Liver (tissue), 9 donors: ENCODE results near the gene MAP1A. TPM values are rescaled to one million over a fixed set of nuclear protein-coding genes. Genes with fewer than 3 reads are reported as not detected.

Experiments used
- DNase-seq: peaks from one replicate; pipeline ENCODE4 v3.0.0-alpha.2; 2017; ENCODE audit warnings: low spot score
- H3K27ac ChIP-seq, 2 donors: one replicate each; pipeline ENCODE4 v1.7.0; 2013; ENCODE audit warnings: inconsistent platforms in 2 of 2, low read length in 2 of 2, control low read depth in 1 of 2, low read depth in 1 of 2, mild to moderate bottlenecking in 1 of 2
- H3K27me3 ChIP-seq, 4 donors: one replicate each; pipeline versions ENCODE4 v1.6.1 to v1.7.0; 2013; ENCODE audit warnings: low read length in 3 of 4, inconsistent platforms in 1 of 4, mild to moderate bottlenecking in 1 of 4, moderate library complexity in 1 of 4; ENCODE audit not compliant: control insufficient read depth in 4 of 4, insufficient read depth in 4 of 4
- H3K36me3 ChIP-seq, 4 donors: one replicate each; pipeline versions ENCODE4 v1.6.1 to v1.7.0; 2013; ENCODE audit warnings: low read length in 3 of 4, mild to moderate bottlenecking in 3 of 4, low read depth in 1 of 4, moderate library complexity in 1 of 4; ENCODE audit not compliant: control insufficient read depth in 4 of 4, insufficient read depth in 3 of 4
- H3K4me1 ChIP-seq, 4 donors: one replicate each; pipeline versions ENCODE4 v1.6.1 to v1.7.0; 2013; ENCODE audit warnings: low read length in 3 of 4, mild to moderate bottlenecking in 3 of 4, moderate library complexity in 1 of 4; ENCODE audit not compliant: control insufficient read depth in 4 of 4, insufficient read depth in 4 of 4
- H3K4me3 ChIP-seq, 3 donors: one replicate each; pipeline versions ENCODE4 v1.6.1 to v1.7.0; 2013; ENCODE audit warnings: low read length in 3 of 3, control low read depth in 1 of 3, low read depth in 1 of 3, mild to moderate bottlenecking in 1 of 3
- H3K9ac ChIP-seq, 2 donors: one replicate each; pipeline ENCODE4 v1.7.0; 2013; ENCODE audit warnings: low read length in 2 of 2, mild to moderate bottlenecking in 2 of 2, moderate library complexity in 2 of 2, control low read depth in 1 of 2, low read depth in 1 of 2
- H3K9me3 ChIP-seq, 4 donors: one replicate each; pipeline versions ENCODE4 v1.6.1 to v1.7.0; 2013; ENCODE audit warnings: low read length in 3 of 4; ENCODE audit not compliant: control insufficient read depth in 4 of 4
- ATF3 ChIP-seq: IDR thresholded peaks from 2 replicates; pipeline ENCODE4 v1.6.1; 2016; ENCODE audit warnings: antibody characterized with exemption
- CTCF ChIP-seq: fragments of 150-350 bp; IDR thresholded peaks from 2 replicates; pipeline ENCODE4 v1.5.1; 2017; ENCODE audit warnings: improper control_type of control experiment, low read depth, low read length; ENCODE audit not compliant: missing input control
- EGR1 ChIP-seq, 2 donors: IDR thresholded peaks; 2 replicates each; pipeline ENCODE4 v1.6.1; 2016 to 2018; ENCODE audit warnings: antibody characterized with exemption in 2 of 2, low read depth in 2 of 2
- FOXA1 ChIP-seq: IDR thresholded peaks from 2 replicates; pipeline ENCODE4 v1.6.1; 2016; ENCODE audit warnings: antibody characterized with exemption
- FOXA2 ChIP-seq: IDR thresholded peaks from 2 replicates; pipeline ENCODE4 v1.6.1; 2016; ENCODE audit warnings: antibody characterized with exemption
- GABPA ChIP-seq, 2 donors: IDR thresholded peaks in 1 of 2; conservative IDR thresholded peaks in 1 of 2; 2 replicates each; pipeline ENCODE4 v1.6.1; 2016; ENCODE audit warnings: antibody characterized with exemption in 2 of 2, mild to moderate bottlenecking in 1 of 2, moderate library complexity in 1 of 2
- HNF4A ChIP-seq, 2 donors: conservative IDR thresholded peaks; 2 replicates each; pipeline ENCODE4 v1.6.1; 2016; ENCODE audit warnings: antibody characterized with exemption in 2 of 2, mild to moderate bottlenecking in 2 of 2
- HNF4G ChIP-seq: IDR thresholded peaks from 2 replicates; pipeline ENCODE4 v1.6.1; 2016; ENCODE audit warnings: antibody characterized with exemption
- JUND ChIP-seq, 2 donors: IDR thresholded peaks; 2 replicates each; pipeline ENCODE4 v1.6.1; 2016; ENCODE audit warnings: antibody characterized with exemption in 2 of 2
- NR2F2 ChIP-seq: IDR thresholded peaks from 2 replicates; pipeline ENCODE4 v1.6.1; 2016; ENCODE audit warnings: antibody characterized with exemption
- RAD21 ChIP-seq, 2 donors: IDR thresholded peaks; 2 replicates each; pipeline ENCODE4 v1.6.1; 2016; ENCODE audit warnings: antibody characterized with exemption in 2 of 2, mild to moderate bottlenecking in 2 of 2
- REST ChIP-seq: IDR thresholded peaks from 2 replicates; pipeline ENCODE4 v1.6.1; 2016; ENCODE audit warnings: antibody characterized with exemption, mild to moderate bottlenecking
- RXRA ChIP-seq, 2 donors: IDR thresholded peaks; 2 replicates each; pipeline ENCODE4 v1.6.1; 2017 to 2018; ENCODE audit warnings: antibody characterized with exemption in 2 of 2, mild to moderate bottlenecking in 1 of 2
- SP1 ChIP-seq: IDR thresholded peaks from 2 replicates; pipeline ENCODE4 v1.6.1; 2018; ENCODE audit warnings: antibody characterized with exemption, mild to moderate bottlenecking
- TAF1 ChIP-seq: conservative IDR thresholded peaks from 2 replicates; pipeline ENCODE4 v1.6.1; 2016; ENCODE audit warnings: antibody characterized with exemption, mild to moderate bottlenecking
- YY1 ChIP-seq: IDR thresholded peaks from 2 replicates; pipeline ENCODE4 v1.6.1; 2016; ENCODE audit warnings: antibody characterized with exemption, mild to moderate bottlenecking
- ZBTB33 ChIP-seq: IDR thresholded peaks from 2 replicates; pipeline ENCODE4 v1.6.1; 2016; ENCODE audit warnings: antibody characterized with exemption
- WGBS: extraction: QIAGEN DNeasy Blood & Tissue Kit; methylation state at CpG from one replicate; pipeline ENCODE4 v1.1.7; 2013; 5-methylcytosine and 5-hydroxymethylcytosine counted together
- polyA plus RNA-seq, 2 donors: library from polyadenylated mRNA; stranded (reverse) in 1 of 2; unstranded in 1 of 2; fragments of 200-250 nt in 1 of 2; fragments of >200 nt in 1 of 2; fragmentation: Nextera tagmentation in 1 of 2; extraction: Ambion mirVana in 1 of 2; gene quantifications; one replicate each; pipeline versions ENCODE4 v1.2.1 to v1.2.3, GENCODE V29; 2013 to 2015
- total RNA-seq, 2 donors: library from RNA; depleted of rRNA; stranded (reverse); fragments of >200 nt; gene quantifications; one replicate each; pipeline ENCODE4 v1.2.3, GENCODE V29; 2014
- TF ChIP-seq, protein P1 (sequence below): IDR thresholded peaks from 2 replicates; pipeline ENCODE4 v1.6.1; 2016; ENCODE audit warnings: antibody characterized with exemption
- donor health status: healthy.
- donor health status: healthy.
- donor health status: healthy.
- donor health status: healthy.
- donor health status: healthy.

Gene MAP1A
- total and polyA plus RNA-seq, 4 donors = 0.11 to 0.89 (median 0.28) TPM

GRCh38 chr15:43534897-43535296 lies 17.5 kb downstream of the MAP1A start:
- H3K4me1 ChIP-seq = no peaks in the 10 kb centered on the region
- DNase-seq = no peak
- no peak overlapping the region for H3K27ac ChIP-seq
- no peak overlapping the region for H3K9ac ChIP-seq
- no peaks in the 10 kb centered on the region for H3K9me3 ChIP-seq
- WGBS = 90% methylated on average over 3 of the region's 3 CpGs
- H3K4me3 ChIP-seq = no peak overlapping the region
- H3K27me3 ChIP-seq = no peaks in the 10 kb centered on the region
- TF ChIP-seq YY1 (no peak), GABPA (IDR thresholded peaks at IDR 0.05 in 1 of 2, conservative IDR thresholded peaks at IDR 0.05 in 1 of 2) (no peak), FOXA2 (no peak), NR2F2 (no peak), EGR1 (IDR thresholded peaks at IDR 0.05; ENCODE audit: low read depth in 2 of 2) (no peak), ZBTB33 (no peak), SP1 (no peak), ATF3 (no peak), HNF4G (no peak), JUND (IDR thresholded peaks at IDR 0.05) (no peak), REST (no peak), RXRA (IDR thresholded peaks at IDR 0.05) (no peak), RAD21 (IDR thresholded peaks at IDR 0.05) (no peak), TAF1 (no peak), HNF4A (conservative IDR thresholded peaks at IDR 0.05) (no peak), FOXA1 (no peak), CTCF (no peak)
- TF ChIP-seq, protein P1, sequence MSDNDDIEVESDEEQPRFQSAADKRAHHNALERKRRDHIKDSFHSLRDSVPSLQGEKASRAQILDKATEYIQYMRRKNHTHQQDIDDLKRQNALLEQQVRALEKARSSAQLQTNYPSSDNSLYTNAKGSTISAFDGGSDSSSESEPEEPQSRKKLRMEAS = no peak
- no peaks in the 10 kb centered on the region for H3K36me3 ChIP-seq

DNA sequence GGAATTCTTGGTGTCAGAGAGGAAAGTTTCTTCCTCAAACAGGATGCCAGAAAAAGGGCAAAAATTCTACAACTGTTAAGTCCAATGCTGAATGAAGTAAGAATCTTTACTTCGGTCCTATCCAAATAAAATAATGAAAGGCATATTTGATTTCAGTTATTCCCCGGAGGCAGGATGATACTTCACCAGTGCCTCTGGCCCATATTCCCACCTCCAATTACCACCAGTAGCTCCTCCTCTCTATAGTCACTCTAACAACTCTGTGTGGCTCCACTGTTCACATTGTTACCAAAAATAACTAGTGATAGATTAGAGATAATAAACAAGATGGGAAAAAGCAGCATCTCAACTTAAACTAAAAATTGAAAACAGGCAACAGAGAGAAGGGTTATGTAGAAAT lies 20.7 kb downstream of the MAP1A start:
- no peaks in the 10 kb centered on the region for H3K4me1 ChIP-seq

More for the DNA sequence above, 20.7 kb downstream of the MAP1A start:
- Histone ChIP-seq H3K9ac (no peak overlapping the region), H3K9me3 (no peaks in the 10 kb centered on the region), H3K4me3 (no peak overlapping the region), H3K27ac (no peak overlapping the region), H3K36me3 (no peaks in the 10 kb centered on the region), H3K27me3 (no peaks in the 10 kb centered on the region)
- TF ChIP-seq REST (no peak), EGR1 (IDR thresholded peaks at IDR 0.05; ENCODE audit: low read depth in 2 of 2) (no peak), YY1 (no peak), RAD21 (IDR thresholded peaks at IDR 0.05) (no peak), CTCF (no peak), NR2F2 (no peak), RXRA (IDR thresholded peaks at IDR 0.05) (no peak), GABPA (IDR thresholded peaks at IDR 0.05 in 1 of 2, conservative IDR thresholded peaks at IDR 0.05 in 1 of 2) (no peak), JUND (IDR thresholded peaks at IDR 0.05) (no peak), FOXA2 (no peak), HNF4G (no peak), HNF4A (conservative IDR thresholded peaks at IDR 0.05) (no peak)
- TF ChIP-seq, protein P1 = no peak
- WGBS = 90% methylated on average over 2 of the region's 2 CpGs
- no peak for DNase-seq
